ENCODE measurements around the gene PPP2R2C.

The PPP2R2C gene

DNA sequence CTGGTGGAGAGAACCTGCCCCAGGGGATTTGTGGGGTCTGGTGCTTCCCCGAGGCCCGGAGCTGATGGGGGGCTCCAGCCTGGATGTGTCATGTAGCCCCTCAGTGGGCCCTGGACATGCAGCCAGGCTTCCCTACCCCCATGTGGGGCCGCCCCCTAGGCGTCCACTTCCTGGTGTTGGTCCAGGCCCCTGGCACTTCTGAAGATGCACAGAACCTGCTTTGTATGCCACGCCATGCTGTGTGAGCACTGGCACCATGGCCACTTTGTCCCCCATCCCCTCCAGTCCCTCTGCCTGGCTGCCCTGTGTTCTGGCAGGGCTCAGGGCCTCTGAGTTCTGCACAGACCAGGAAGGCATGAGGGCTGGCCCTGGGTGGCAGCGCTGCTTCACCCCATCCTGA lies 173.6 kb downstream of the PPP2R2C start:
- no peak for DNase-seq

DNA sequence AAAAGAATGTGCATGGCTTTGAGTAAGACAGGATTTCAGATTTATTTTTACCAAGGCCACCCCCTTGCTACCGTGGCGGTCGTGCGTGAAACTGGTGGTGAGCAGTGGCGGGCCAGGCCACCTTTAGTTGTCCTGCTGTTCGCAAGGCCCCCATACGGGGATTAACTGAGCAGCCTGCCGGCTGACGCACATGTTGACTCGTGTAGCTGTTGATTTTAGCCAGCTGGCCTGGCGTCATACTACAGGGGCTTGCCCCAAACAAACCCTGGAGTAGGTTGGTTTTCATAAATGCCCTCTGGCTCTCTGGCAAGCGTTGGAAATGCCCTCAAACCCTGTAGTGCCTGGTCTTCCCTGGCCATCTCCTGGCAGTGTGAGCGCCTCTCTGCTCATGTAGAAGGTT lies 174.4 kb downstream of the PPP2R2C start:
- no peak for DNase-seq

DNA sequence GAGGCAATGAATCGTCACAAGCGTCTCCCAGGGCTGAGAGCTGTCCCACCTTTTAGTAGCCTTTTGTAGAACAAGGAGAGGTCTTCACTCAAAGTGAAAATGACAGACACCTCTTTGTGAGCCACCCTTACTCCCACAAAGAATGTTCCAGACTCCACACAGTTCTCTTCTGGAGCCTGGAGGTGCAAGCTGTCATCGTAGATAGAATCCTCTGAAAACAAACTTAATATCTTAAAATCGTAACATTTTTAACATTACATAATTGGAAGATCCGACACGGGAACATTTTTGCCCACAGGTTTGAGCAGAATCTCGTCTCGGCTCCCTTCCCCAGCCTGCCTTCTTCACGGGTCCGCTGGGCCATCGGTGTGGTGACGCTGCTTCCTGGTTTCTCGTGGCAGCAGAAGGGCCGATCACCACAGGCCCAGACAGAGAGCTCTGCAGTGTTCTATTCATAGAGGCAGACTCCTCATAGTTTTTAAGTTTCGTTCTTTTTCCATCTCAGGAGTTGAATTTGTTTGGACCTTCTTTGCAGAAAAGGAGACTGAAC lies 175.1 kb downstream of the PPP2R2C start:
- no peak for DNase-seq

DNA sequence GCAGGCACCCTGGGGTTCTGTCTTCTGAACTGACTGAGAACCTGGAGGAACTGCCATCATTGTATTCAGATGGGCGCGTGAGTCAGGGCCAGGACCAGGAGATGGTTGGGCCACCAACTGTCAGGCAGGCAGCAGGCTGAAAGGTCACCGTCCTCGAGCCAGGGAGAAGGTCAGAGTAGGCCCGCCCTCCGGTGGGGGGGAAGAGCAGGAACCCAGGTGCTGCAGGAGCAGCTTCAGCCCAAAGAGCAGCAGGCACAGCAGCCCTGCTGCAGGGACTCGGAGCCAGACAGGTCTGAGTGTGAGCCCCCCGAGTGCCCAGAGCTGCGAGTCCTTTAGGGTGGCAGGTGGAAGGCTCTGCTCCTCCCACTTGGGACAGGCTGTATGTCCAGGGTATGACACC lies 176.4 kb downstream of the PPP2R2C start:
- DNase-seq, result no peak

DNA sequence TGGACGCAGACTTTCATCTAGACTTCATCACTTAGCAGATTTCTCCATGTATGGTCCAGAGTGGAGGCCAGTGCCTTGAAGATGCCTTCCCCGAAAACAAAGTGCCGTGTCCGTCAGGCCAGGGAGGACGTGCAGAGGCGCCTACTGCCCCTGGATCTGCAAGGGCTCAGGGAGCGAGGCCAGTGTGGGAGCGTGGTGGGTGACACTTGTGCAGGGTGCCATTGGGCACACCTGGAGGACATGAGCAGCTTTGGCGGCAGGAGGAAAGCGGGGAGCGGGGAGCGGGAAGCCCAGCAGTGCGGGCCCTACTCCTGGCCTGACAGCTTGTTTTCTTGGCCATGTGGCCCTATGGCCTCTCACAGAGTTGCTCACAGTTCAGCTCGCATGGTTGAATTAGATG lies 176.9 kb downstream of the PPP2R2C start:
- DNase-seq, result no peak

DNA sequence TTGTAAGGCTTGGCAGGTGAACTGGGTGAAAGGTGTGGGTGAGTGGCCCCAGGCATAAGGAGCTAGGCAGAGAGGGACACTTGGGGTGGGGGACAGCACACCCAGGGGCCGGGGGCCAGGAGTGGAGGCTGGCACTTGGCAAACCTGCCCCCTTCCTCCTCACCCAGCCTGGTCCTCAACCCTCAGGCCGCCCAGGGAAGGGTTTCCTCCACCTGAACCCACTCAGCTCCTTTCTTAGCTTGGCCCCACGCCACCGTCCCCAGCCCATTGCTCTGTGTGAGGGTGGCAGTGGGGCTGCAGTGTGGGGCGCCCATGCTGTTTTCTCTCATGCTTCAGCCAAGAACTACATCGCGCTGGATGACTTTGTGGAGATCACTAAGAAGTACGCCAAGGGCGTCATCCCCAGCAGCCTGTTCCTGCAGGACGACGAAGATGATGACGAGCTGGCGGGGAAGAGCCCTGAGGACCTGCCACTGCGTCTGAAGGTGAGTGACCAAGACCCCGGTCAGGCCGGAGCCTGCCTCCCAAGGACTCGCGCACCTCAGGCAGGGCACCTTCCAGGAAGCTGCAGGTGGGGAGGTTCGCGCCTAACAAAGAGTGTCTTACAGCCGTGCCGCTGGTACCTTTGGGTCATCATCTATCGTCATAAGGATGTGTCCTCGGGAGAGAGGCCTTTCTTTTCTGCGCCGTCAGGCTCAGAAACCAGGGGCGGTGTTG lies 177.6 kb downstream of the PPP2R2C start:
- no peak for DNase-seq

DNA sequence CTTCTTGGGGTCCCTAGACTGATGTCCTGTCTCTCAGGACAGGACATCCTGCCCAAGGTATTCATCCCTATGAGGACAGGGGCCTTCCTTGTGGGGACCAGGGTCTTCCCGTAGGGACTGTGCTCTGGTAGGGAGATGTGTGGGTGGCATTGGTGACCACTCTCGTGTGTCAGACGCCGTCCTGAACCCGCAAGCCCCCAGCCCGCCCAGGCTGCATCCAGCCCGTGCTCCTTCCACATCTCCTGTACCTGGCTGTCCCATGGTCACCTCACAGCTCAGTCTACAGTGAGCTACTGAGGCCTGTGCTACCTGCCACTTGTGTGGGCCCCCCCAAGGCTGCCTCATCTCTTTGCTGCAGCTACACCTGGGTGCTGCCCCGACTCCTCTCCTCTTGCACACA lies 178.8 kb downstream of the PPP2R2C start:
- no peak for DNase-seq

DNA sequence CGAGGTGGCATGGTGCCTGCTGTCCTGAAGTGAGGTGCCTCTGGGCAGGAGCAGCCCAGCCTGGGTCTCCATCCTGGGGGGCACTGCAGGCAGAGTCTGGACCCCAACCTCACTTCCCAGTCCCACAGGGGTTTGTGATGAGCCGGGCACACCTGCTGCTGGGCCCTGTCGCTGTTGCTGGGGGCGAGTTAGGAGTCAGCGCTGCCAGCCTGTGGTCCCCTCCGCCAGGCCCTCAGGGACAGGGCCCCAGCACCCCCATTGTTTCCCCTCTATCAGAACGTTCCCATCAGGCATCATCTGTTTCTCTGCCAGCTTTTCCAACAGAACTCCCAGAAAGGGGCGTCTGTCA lies 179.3 kb downstream of the PPP2R2C start:
- no peak for DNase-seq

DNA sequence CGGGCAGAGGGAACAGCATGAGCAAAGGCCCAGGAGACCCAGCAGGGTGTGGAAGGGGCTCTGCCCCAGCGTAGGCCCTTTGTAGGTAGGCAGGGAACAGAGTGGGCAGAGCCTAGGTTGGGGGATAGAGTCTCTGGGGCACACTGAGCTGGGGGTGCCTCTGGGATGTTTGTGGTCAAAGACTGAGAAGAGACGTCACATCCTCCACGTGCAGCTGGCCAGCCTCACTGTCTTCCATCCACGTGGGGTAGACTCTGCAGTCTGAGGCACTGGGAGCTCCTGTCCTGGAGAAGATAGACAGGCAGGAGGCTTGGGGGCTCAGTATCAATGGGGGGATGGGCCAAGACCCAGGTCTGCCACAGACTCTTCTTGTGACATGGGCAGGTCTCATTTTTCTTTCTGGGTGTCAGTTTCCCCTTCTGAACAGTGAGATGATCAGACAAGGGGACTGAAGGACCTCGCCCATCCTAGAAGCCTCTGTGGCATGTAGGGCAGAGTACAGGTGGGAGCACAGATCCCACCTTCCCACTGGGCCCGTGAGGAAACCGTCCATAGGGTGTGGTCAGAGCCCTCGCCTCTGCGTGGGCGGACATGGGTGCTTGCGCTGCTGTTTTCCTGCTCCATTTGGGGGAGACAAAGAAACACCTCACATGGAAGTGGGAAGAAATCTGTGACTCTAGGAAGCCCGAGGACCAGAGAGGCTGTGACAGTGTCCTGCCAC lies 179.9 kb downstream of the PPP2R2C start:
- no peak for DNase-seq

DNA sequence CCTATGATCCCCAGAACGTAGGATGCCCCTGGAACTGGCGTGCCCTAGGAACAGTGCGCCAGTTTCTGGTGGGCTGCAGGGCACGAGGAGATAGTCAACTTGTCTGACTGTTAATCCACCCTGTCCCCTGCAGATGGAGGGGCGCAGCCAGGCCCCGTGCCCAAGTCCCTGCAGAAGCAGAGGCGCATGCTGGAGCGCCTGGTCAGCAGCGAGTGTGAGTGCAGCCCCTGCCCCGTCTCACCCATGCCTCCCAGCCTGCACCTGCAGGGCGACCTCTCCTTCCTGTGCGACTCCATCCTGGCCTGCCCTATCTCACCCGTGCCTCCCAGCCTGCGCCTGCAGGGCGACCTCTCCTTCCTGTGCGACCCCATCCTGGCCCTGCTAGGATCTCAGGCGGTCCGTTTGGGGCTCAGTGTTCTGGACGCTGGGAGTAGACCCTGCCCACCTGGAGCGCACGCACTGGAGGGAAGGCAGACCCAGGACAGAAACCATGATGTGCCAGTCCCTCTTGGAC lies 180.6 kb downstream of the PPP2R2C start:
- no peak for DNase-seq

DNA sequence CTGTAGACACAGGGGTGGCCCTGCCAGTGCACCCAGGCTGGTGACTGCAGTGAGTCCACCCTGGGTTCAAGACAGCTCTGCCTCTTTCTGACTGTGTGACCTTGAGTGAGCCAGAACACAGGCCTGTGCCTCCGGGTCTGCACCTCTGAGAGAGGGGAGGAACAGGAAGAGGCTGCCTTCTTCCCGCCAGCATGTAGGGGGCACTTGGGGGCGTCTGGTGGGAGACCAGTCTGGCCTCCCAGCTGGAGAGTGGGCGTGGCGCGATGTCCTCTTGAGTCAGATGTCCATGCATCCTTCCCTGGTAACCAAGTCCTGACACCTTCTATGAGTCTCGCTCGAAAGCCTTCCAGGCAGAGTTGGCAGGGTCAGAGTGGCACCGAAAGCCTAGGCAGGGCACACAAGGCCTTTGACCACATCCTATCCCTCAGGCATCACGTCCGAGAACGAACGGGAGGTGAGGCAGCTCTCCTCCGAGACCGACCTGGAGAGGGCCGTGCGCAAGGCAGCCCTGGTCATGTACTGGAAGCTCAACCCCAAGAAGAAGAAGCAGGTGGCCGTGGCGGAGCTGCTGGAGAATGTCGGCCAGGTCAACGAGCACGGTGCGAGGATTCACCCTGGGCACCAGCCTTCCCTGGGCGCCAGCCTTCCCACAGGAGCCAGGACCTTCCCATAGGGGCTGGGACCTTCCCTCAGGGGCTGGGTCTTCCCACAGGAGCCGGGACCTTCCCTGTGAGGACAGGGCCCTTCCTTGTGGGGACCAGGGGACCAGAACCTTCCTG lies 181.5 kb downstream of the PPP2R2C start:
- DNase-seq, result no peak

DNA sequence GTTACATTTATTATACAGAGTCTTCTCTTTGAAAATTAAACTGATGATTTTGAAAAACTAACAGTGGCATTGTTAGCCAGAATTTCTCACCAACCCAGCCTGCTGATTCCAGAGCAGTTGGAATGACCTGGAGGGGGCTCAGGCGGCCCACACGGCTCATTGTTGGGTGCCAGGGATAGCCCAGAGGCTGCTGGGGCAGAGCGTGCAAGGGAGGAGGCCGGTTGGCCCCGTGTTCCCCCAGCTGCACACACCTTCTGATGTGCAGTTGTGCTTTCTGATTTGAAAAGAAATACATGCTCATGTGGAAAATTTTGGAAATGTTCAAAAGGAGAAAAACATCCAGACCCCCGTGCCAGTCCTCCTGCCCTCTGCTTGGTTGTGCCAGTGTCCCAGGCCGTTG lies 182.2 kb downstream of the PPP2R2C start:
- DNase-seq, result no peak

DNA sequence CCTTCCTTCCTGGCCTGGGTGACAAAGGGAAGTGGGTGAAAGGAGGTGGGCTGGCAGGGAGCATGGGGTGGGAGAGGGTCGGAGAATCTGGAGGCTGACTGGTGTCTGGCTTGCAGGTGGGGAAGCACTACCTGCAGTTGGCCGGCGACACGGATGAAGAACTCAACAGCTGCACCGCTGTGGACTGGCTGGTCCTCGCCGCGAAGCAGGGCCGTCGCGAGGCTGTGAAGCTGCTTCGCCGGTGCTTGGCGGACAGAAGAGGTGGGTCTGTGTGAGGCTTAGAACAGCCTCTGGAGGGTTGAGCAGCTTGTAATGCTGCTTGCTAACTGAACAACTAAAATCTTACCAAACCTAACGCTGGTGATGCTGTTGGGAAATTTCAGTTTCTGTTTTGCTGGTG lies 183.5 kb downstream of the PPP2R2C start:
- no peak for DNase-seq

DNA sequence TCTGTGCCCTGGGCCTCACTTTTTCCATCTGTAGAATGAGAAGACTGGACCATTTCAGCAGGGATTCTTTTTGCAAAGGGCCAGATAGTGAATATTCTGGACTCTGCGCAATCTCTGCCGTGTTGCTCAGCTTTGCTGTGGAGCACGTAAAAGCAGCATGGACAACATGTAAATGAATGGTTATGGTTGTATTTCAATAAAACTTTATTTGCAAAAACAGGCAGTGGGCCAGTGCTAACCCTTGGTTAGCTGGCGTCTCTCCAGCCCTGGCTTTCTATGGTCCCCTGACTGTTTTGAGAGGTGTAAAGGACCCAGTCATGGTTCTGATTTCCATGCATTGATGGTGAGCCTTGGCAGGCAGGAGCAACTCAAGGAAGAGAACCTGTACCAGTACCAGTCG lies 184.1 kb downstream of the PPP2R2C start:
- no peak for DNase-seq

DNA sequence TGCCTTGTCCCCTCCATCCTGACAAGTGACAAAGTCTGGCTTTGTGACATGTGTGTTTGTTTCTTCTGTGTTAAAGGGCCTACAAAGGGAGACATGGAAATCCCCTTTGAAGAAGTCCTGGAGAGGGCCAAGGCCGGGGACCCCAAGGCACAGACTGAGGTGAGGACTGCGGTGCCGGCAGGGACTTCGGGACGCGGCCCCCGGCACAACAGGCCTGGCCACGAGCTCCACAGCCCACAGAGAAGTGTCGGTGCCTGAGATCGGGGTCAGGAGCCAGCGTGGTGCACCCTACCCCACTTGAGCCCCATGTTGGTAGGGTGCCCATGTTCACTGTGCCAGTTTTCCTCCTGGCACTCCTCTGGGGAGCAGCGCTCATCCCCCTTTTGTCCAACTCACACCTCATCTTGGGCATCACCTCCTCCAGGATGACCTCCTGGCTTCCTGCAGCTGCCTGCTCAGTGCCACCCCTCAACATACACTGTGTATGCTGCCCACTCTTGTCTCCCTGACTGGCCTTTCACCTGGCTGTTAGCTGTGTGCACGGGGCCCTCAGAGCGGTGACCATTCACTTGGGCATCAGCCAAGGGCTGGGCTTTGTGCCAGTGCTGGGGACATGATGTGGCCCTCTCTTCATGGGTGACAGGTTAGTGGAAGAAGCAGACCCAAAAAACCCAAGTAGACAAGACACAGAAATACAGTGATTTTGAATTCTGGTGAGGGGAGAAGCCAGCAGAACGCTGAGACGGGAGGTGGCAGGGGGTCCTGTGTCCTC lies 185.2 kb downstream of the PPP2R2C start:
- DNase-seq, result no peak

DNA sequence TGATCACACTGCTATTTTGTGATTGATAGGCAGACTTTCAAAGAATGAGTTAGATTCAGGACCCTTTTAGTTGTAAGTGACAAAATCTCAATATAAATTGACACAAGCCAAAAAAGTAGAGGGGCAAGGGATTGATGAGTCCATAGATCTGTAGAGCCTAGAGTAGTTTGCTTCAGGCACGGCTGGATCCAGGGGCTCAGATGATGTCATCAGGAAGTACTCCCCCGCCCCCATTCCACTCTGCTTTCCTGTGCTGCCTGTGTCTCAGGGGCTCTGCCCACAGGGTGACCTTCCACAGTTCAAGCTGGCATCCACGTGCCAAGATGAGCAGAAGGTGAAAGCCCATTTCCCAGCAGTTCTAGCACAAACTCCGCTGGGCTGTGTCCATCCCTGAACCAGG lies 189.1 kb downstream of the PPP2R2C start:
- no peak for DNase-seq

DNA sequence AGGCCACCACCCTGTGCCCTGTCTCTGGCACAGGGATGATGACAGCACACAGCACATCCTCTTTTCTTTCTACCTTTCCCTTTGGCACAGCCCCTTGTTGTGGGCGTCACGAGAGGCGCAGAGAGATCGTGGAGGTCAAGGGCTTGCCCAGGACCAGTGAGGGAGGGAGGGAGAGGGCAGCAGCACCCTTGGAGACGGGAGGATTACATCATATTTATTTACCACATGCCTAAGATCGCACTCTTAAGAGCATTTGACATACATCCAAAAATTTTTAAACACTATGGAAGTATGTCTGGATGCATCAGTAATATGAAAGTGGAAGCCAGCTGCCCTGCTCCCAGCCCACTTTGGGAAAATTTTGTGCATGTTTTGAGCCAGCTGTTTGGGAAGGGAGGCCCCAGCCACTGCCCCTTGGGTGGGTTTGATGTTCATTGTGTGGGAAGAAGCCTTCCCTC lies 190.1 kb downstream of the PPP2R2C start:
- no peak for DNase-seq

DNA sequence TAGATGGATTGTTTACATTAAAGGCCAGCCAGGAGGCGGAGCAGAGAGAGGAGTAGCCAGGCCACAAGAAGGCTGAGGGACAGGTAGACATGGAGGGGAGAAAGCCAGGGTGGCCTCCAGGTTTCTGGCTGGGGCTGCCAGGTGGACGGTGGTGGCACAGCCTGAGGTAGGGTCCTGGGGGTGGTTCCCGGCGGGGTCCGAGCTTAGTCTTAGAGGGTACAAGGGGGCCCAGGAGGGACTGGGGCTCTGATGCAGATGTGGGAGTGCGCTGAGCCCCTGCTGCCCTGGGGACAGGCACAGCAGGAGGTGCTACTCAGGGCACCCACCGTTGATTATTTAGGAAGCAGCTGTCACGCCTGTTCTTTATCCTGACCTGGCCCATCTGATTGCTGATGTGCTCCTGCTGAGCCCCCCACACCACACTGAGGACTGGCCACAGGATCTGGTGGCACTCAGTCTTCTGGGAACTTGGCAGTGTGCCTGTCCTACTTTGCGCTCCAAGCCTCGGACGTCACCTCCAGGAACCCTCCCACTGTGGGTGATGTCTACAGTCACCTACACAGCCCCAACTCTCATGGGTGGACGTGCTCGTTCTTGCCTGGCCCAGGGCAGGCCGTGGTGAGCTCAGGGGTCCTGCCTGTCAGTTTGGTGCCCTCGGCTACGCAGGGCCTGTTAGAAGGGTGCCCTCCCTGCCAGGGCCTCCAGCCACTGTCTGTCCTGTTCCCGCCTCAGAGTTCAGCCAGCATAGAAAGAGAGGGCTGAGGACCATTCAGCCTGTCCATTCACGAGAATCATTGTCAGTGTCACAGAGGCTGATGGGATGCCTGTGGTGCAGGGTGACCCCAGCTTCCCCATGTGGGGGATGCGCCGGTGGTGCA lies 190.7 kb downstream of the PPP2R2C start:
- no peak for DNase-seq

DNA sequence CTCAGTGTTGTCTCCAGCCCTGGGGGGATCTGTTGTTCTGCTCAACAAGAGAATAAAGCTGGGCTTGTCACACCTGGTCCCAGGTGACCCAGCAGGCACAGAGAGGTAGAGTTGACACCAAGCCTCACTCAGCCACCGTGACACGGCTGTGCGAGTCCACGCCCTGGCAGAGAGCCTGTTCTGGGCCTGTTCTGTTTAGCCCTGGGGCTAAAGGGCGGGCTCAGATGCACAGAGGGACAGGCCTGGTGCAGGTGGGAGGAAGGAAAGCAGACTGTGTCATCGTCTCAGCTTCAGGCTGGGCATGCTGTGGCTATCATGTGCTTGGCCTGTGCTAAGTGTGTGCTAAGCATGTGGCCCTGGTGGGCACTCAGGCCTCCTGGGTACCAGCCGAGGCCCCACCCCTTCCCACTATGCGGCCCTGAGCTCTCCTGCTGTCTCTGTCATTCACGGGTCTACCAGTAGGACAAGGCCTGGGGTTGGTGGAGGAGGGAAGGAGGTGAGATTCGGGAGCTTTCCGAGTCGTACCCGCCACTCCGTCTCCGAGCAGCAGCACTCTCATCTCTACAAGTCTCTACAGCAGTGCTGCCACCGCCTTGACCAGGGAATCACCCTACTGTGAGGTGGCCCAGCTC lies 191.9 kb downstream of the PPP2R2C start:
- no peak for DNase-seq

DNA sequence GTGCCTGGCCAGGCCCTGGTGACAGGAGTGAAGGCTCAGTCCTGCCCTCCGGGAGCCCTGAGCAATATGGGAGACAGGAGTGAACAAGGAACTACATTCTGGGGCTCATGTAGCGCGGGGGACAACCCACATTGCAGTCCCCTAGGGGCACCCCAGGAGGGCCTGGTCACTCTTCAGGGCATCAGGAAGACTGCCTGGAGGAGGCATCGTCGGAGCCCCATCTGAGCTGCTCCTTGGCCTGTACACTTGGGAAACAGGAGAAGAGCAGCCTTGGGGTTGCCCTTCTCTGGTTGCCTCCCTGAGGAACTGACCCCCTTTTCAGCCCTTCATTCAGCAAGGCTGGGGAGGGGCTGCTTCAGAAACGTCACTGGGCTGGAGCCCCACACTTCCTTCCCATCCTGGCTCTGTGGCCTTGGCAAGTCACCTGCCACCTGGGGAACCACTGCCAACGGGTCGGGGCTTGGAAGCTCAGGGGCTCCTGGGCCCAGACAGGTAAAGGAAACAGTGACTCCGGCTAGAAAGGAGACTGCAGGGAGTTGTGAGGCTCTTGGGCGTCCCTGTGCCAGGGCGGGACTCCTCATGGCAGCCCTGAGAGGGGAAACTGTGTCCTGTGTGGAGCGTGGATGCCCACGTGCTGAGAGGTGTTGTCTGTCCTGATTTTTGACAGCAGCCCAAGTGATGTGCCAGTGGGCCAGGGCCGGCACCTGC lies 192.7 kb downstream of the PPP2R2C start:
- DNase-seq, result no peak

Data from T1000 (cell line).